ENCODE results near the gene POLN.

POLN gene

DNA sequence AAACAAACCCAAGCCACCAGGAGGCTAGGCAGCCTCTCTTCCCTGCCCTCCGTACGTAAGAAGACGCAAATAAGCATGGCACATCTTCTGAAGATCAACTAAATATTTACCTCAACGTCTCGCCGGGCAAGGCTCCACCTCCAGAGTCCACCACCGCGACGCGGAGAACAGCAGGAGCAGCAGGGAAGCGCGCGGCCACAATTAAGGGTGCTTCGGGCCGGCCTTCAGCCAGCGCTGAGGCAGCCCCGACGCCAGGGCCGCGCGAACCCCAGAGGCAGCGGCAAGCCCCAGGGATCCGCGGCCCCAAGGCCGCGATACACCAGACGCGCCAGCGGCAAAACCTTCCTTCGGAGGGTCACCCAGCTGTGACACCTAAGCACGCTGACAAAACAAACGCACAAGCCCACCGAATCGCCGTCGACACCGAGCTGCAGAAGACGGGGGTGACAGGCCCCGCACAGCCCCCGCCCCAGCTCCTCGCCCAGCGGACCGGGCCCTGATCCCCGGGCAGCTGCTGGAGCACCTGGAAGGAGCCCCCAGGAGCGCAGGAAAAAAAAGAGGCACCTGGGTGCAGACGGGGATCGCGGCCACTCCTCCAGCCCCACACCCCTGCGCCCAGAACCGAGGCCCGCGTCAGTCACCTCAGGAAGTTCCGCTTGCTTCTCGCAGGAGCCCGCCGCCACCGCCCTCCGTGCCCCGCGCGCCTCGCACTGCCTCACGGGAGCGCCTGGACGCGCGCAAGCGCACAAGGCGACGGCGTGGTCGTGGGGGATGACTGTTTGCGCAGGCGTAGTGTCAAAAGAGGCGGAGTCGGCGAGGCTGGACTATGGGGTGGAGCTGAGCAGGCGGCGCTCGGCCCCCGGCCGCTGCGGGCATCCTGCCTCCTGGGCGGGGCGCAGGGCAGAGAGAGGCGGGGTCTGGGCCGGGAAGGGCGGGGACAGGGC is at the start of gene POLN, which contains the start of gene HAUS3:
Gene POLN (minus strand): TSS at position 712 of the 944 bp plus-strand sequence. CDS start 12,890 bp downstream, outside the sequence.
Gene HAUS3 (minus strand): TSS at position 712 of the 944 bp plus-strand sequence. CDS start 1,175 bp downstream, outside the sequence.
- peak within 1 kb of the TSS; percentile 87 for H3K4me3 ChIP-seq
- TF ChIP-seq FOXP2 (optimal IDR thresholded peaks at IDR 0.05; ENCODE audit: control extremely low read depth, extremely low read length, insufficient read depth) (peak; percentile 18), EZH2 (IDR thresholded peaks at IDR 0.05) (no peak), POLR2AphosphoS5 (IDR thresholded peaks at IDR 0.05; ENCODE audit: borderline replicate concordance, low read depth, low read length) (peak; percentile 93)
- peaks cover 32% of the 10 kb centered on the region for H3K36me3 ChIP-seq (ENCODE audit: insufficient read depth, low read length)
- peak within 1 kb of the TSS; percentile 74 for H3K9ac ChIP-seq (ENCODE audit: insufficient read length)
- no peaks in the 10 kb centered on the region for H3K9me3 ChIP-seq (ENCODE audit: low read depth, low read length)
- DNase-seq (ENCODE audit: low read depth, low spot score), result peak; percentile 88
- H3K27ac ChIP-seq, result no peak within 1 kb of the TSS

- H3K9me3 ChIP-seq (ENCODE audit: low read depth, low read length), result no peaks in the 10 kb centered on the region
- no peak overlapping the region for H3K27ac ChIP-seq
- no peaks in the 10 kb centered on the region for H3K36me3 ChIP-seq (ENCODE audit: insufficient read depth, low read length)
- H3K9ac ChIP-seq (ENCODE audit: insufficient read length), result no peak overlapping the region
- TF ChIP-seq POLR2AphosphoS5 (IDR thresholded peaks at IDR 0.05; ENCODE audit: borderline replicate concordance, low read depth, low read length) (no peak), EZH2 (IDR thresholded peaks at IDR 0.05) (no peak), FOXP2 (optimal IDR thresholded peaks at IDR 0.05; ENCODE audit: control extremely low read depth, extremely low read length, insufficient read depth) (no peak)
- H3K4me3 ChIP-seq, result no peak overlapping the region
- DNase-seq (ENCODE audit: low read depth, low spot score), result no peak
Measured at GRCh38 chr4:2290974-2291704, 49.2 kb upstream of the POLN start.

GRCh38 chr4:2290488-2290887 is 48.6 kb upstream of the POLN start:
- no peak for DNase-seq (ENCODE audit: low read depth, low spot score)
- H3K4me3 ChIP-seq, result no peak overlapping the region
- H3K9ac ChIP-seq (ENCODE audit: insufficient read length), result no peak overlapping the region
- no peaks in the 10 kb centered on the region for H3K9me3 ChIP-seq (ENCODE audit: low read depth, low read length)
- no peaks in the 10 kb centered on the region for H3K36me3 ChIP-seq (ENCODE audit: insufficient read depth, low read length)
- H3K27ac ChIP-seq, result no peak overlapping the region
- TF ChIP-seq FOXP2 (optimal IDR thresholded peaks at IDR 0.05; ENCODE audit: control extremely low read depth, extremely low read length, insufficient read depth) (no peak), POLR2AphosphoS5 (IDR thresholded peaks at IDR 0.05; ENCODE audit: borderline replicate concordance, low read depth, low read length) (no peak), EZH2 (IDR thresholded peaks at IDR 0.05) (no peak)

GRCh38 chr4:2289955-2290333 is 48.0 kb upstream of the POLN start:
- H3K4me3 ChIP-seq, result no peak overlapping the region
- TF ChIP-seq POLR2AphosphoS5 (IDR thresholded peaks at IDR 0.05; ENCODE audit: borderline replicate concordance, low read depth, low read length) (no peak), EZH2 (IDR thresholded peaks at IDR 0.05) (no peak), FOXP2 (optimal IDR thresholded peaks at IDR 0.05; ENCODE audit: control extremely low read depth, extremely low read length, insufficient read depth) (no peak)
- no peak for DNase-seq (ENCODE audit: low read depth, low spot score)
- no peaks in the 10 kb centered on the region for H3K9me3 ChIP-seq (ENCODE audit: low read depth, low read length)
- no peak overlapping the region for H3K27ac ChIP-seq
- H3K9ac ChIP-seq (ENCODE audit: insufficient read length), result no peak overlapping the region
- no peaks in the 10 kb centered on the region for H3K36me3 ChIP-seq (ENCODE audit: insufficient read depth, low read length)

- no peak overlapping the region for H3K27ac ChIP-seq
- DNase-seq (ENCODE audit: low read depth, low spot score), result no peak
- H3K9ac ChIP-seq (ENCODE audit: insufficient read length), result no peak overlapping the region
- H3K4me3 ChIP-seq, result no peak overlapping the region
- TF ChIP-seq EZH2 (IDR thresholded peaks at IDR 0.05), result no peak
- TF ChIP-seq POLR2AphosphoS5 (IDR thresholded peaks at IDR 0.05; ENCODE audit: borderline replicate concordance, low read depth, low read length), result no peak
- TF ChIP-seq FOXP2 (optimal IDR thresholded peaks at IDR 0.05; ENCODE audit: control extremely low read depth, extremely low read length, insufficient read depth), result no peak
- H3K9me3 ChIP-seq (ENCODE audit: low read depth, low read length), result no peaks in the 10 kb centered on the region
- no peaks in the 10 kb centered on the region for H3K36me3 ChIP-seq (ENCODE audit: insufficient read depth, low read length)
Measured at GRCh38 chr4:2289311-2289954, 47.5 kb upstream of the POLN start.

GRCh38 chr4:2288051-2288541 is 46.2 kb upstream of the POLN start:
- Histone ChIP-seq H3K4me3 (no peak overlapping the region), H3K9me3 (ENCODE audit: low read depth, low read length) (no peaks in the 10 kb centered on the region), H3K36me3 (ENCODE audit: insufficient read depth, low read length) (no peaks in the 10 kb centered on the region), H3K9ac (ENCODE audit: insufficient read length) (no peak overlapping the region), H3K27ac (no peak overlapping the region)
- no peak for TF ChIP-seq EZH2 (IDR thresholded peaks at IDR 0.05)
- TF ChIP-seq FOXP2 (optimal IDR thresholded peaks at IDR 0.05; ENCODE audit: control extremely low read depth, extremely low read length, insufficient read depth), result no peak
- TF ChIP-seq POLR2AphosphoS5 (IDR thresholded peaks at IDR 0.05; ENCODE audit: borderline replicate concordance, low read depth, low read length), result no peak
- DNase-seq (ENCODE audit: low read depth, low spot score), result no peak

DNA sequence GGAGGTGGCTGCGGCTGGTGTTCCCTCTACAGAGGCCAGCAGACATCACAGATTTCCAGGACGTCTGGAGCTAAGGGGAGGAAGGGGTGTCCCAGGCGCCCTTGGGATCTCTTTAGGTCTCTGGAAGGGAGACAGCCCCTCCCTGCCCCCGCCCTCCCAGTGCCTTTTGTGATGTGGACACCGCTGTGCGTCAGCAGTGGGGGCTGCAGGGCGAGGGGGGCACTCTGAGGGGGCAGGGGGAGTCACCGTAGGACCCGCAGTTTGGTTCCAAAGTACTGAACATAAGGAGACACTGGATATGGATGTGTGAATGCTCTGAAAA is 45.6 kb upstream of the POLN start:
- H3K4me3 ChIP-seq, result no peak overlapping the region
- no peaks in the 10 kb centered on the region for H3K9me3 ChIP-seq (ENCODE audit: low read depth, low read length)
- H3K36me3 ChIP-seq (ENCODE audit: insufficient read depth, low read length), result no peaks in the 10 kb centered on the region
- no peak overlapping the region for H3K9ac ChIP-seq (ENCODE audit: insufficient read length)
- TF ChIP-seq FOXP2 (optimal IDR thresholded peaks at IDR 0.05; ENCODE audit: control extremely low read depth, extremely low read length, insufficient read depth), result no peak
- TF ChIP-seq EZH2 (IDR thresholded peaks at IDR 0.05), result no peak
- no peak for TF ChIP-seq POLR2AphosphoS5 (IDR thresholded peaks at IDR 0.05; ENCODE audit: borderline replicate concordance, low read depth, low read length)
- no peak overlapping the region for H3K27ac ChIP-seq
- no peak for DNase-seq (ENCODE audit: low read depth, low spot score)

Measured in SK-N-MC (cell line).